Head of caudate nucleus (tissue), 42 donors: Measurements from ENCODE around the gene HOMER3.

Source experiments
- DNase-seq, 42 donors: peaks; one replicate each; pipeline versions ENCODE4 v3.0.0 to v3.0.0-alpha.2; 2020 to 2021; ENCODE audit warnings: mixed read lengths in 7 of 42
- intact Hi-C: fragments of 100-400 bp; cut with DNase I; formaldehyde crosslinking; loops from one replicate; pipeline ENCODE4 v1.15.0; 2022

HOMER3 gene

GRCh38 chr19:18940769-18941627 lies at the start of gene HOMER3:
HOMER3 (minus strand) TSS chr19:18941217; CDS start chr19:18938982, 2,235 bp downstream.
- peak; percentile 39 to 93 (median 83) for DNase-seq
- intact Hi-C loops: no loop called here

- no peak for DNase-seq
- intact Hi-C loops: no loop called here
Observed at GRCh38 chr19:18990128-18990708, 49.2 kb upstream of the HOMER3 start.

GRCh38 chr19:18989316-18989715 lies 48.3 kb upstream of the HOMER3 start:
- intact Hi-C loops: loop anchor here (5.0 kb wide), 1 partner anchor 62 kb away; no protein-coding TSS in a partner anchor
- DNase-seq: no peak

- DNase-seq: no peak
- intact Hi-C loops: loop anchor here (5.0 kb wide), 1 partner anchor 60 kb away; no protein-coding TSS in a partner anchor
Observed at GRCh38 chr19:18987456-18987855, 46.4 kb upstream of the HOMER3 start.

GRCh38 chr19:18985257-18985656 lies 44.2 kb upstream of the HOMER3 start:
- peak in 34 of 42 donors; percentile 14 to 72 (median 41) for DNase-seq
- intact Hi-C loops: loop anchor here (5.0 kb wide), 1 partner anchor 58 kb away; no protein-coding TSS in a partner anchor

GRCh38 chr19:18984251-18984650 lies 43.2 kb upstream of the HOMER3 start:
- intact Hi-C loops: no loop called here
- DNase-seq: no peak

- no peak for DNase-seq
- intact Hi-C loops: no loop called here
Observed at GRCh38 chr19:18982669-18983068, 41.7 kb upstream of the HOMER3 start.

GRCh38 chr19:18980432-18981020 lies 39.5 kb upstream of the HOMER3 start:
- intact Hi-C loops: no loop called here
- no peak for DNase-seq

GRCh38 chr19:18978616-18979015 lies 37.6 kb upstream of the HOMER3 start:
- no peak for DNase-seq
- intact Hi-C loops: no loop called here

GRCh38 chr19:18975869-18976268 lies 34.9 kb upstream of the HOMER3 start:
- DNase-seq: no peak
- intact Hi-C loops: no loop called here

- intact Hi-C loops: no loop called here
Observed at GRCh38 chr19:18975011-18975410, 34.0 kb upstream of the HOMER3 start.

GRCh38 chr19:18972851-18973250 lies 31.8 kb upstream of the HOMER3 start:
- intact Hi-C loops: no loop called here
- no peak for DNase-seq

More at GRCh38 chr19:18975011-18975410, 34.0 kb upstream of the HOMER3 start:
- DNase-seq: no peak

- no peak for DNase-seq
- intact Hi-C loops: no loop called here
Observed at GRCh38 chr19:18972301-18972811, 31.3 kb upstream of the HOMER3 start.

- no peak for DNase-seq
- intact Hi-C loops: no loop called here
Observed at GRCh38 chr19:18969931-18970659, 29.1 kb upstream of the HOMER3 start.

GRCh38 chr19:18967358-18968146 lies 26.5 kb upstream of the HOMER3 start:
- intact Hi-C loops: no loop called here
- peak in 28 of 42 donors; percentile 12 to 71 (median 30) for DNase-seq

GRCh38 chr19:18966307-18966706 lies 25.3 kb upstream of the HOMER3 start:
- intact Hi-C loops: no loop called here
- no peak for DNase-seq

GRCh38 chr19:18964121-18964520 lies 23.1 kb upstream of the HOMER3 start:
- intact Hi-C loops: no loop called here

More at GRCh38 chr19:18964121-18964520, 23.1 kb upstream of the HOMER3 start:
- DNase-seq: no peak
